Activated naive CD8-positive, alpha-beta T cell (primary cell): ENCODE results near the gene AIF1L.

Experiments
- H3K27ac Mint-ChIP-seq: one replicate; pipeline ENCODE4 v1.8.0; 2021; ENCODE audit warnings: mixed read lengths
- H3K27me3 Mint-ChIP-seq: one replicate; pipeline ENCODE4 v1.8.0; 2021; ENCODE audit warnings: mixed read lengths
- H3K36me3 Mint-ChIP-seq: one replicate; pipeline ENCODE4 v1.8.0; 2021; ENCODE audit warnings: mixed read lengths
- H3K4me1 Mint-ChIP-seq: one replicate; pipeline ENCODE4 v1.8.0; 2021; ENCODE audit warnings: low read depth, mixed read lengths
- H3K4me3 Mint-ChIP-seq: one replicate; pipeline ENCODE4 v1.8.0; 2021; ENCODE audit warnings: mild to moderate bottlenecking, mixed read lengths
- H3K9me3 Mint-ChIP-seq: one replicate; pipeline ENCODE4 v1.8.0; 2021; ENCODE audit warnings: low read depth, mixed read lengths

AIF1L gene

GRCh38 chr9:131117121-131117761, 20.9 kb downstream of the AIF1L start:
- no peaks in the 10 kb centered on the region for H3K9me3 Mint-ChIP-seq
- no peaks in the 10 kb centered on the region for H3K36me3 Mint-ChIP-seq
- no peaks in the 10 kb centered on the region for H3K4me1 Mint-ChIP-seq
- H3K4me3 Mint-ChIP-seq, result no peak overlapping the region
- H3K27me3 Mint-ChIP-seq, result no peaks in the 10 kb centered on the region
- no peak overlapping the region for H3K27ac Mint-ChIP-seq

GRCh38 chr9:131117762-131118145, 21.4 kb downstream of the AIF1L start:
- Mint-ChIP-seq H3K27ac (no peak overlapping the region), H3K36me3 (no peaks in the 10 kb centered on the region), H3K4me1 (no peaks in the 10 kb centered on the region), H3K27me3 (no peaks in the 10 kb centered on the region), H3K4me3 (no peak overlapping the region), H3K9me3 (no peaks in the 10 kb centered on the region)

GRCh38 chr9:131119600-131119999, 23.3 kb downstream of the AIF1L start:
- H3K27ac Mint-ChIP-seq, result no peak overlapping the region
- H3K27me3 Mint-ChIP-seq, result no peaks in the 10 kb centered on the region
- no peaks in the 10 kb centered on the region for H3K4me1 Mint-ChIP-seq
- H3K4me3 Mint-ChIP-seq, result no peak overlapping the region
- H3K36me3 Mint-ChIP-seq, result no peaks in the 10 kb centered on the region
- H3K9me3 Mint-ChIP-seq, result no peaks in the 10 kb centered on the region

- Mint-ChIP-seq H3K9me3 (no peaks in the 10 kb centered on the region), H3K27me3 (no peaks in the 10 kb centered on the region), H3K27ac (no peak overlapping the region), H3K4me1 (peaks cover 7% of the 10 kb centered on the region), H3K4me3 (no peak overlapping the region), H3K36me3 (no peaks in the 10 kb centered on the region)
Measured at GRCh38 chr9:131120620-131121228, 24.4 kb downstream of the AIF1L start.

GRCh38 chr9:131121346-131121745, 25.0 kb downstream of the AIF1L start:
- Mint-ChIP-seq H3K36me3 (no peaks in the 10 kb centered on the region), H3K27me3 (no peaks in the 10 kb centered on the region), H3K27ac (no peak overlapping the region), H3K4me3 (no peak overlapping the region), H3K4me1 (peaks cover 11% of the 10 kb centered on the region), H3K9me3 (no peaks in the 10 kb centered on the region)

GRCh38 chr9:131122158-131122557, 25.8 kb downstream of the AIF1L start:
- H3K4me1 Mint-ChIP-seq, result peaks cover 11% of the 10 kb centered on the region
- no peak overlapping the region for H3K4me3 Mint-ChIP-seq
- H3K9me3 Mint-ChIP-seq, result no peaks in the 10 kb centered on the region
- H3K27me3 Mint-ChIP-seq, result no peaks in the 10 kb centered on the region
- no peaks in the 10 kb centered on the region for H3K36me3 Mint-ChIP-seq
- no peak overlapping the region for H3K27ac Mint-ChIP-seq

- peaks cover 26% of the 10 kb centered on the region for H3K4me1 Mint-ChIP-seq
- H3K27ac Mint-ChIP-seq, result peak overlapping the region; percentile 98
- H3K27me3 Mint-ChIP-seq, result no peaks in the 10 kb centered on the region
- H3K9me3 Mint-ChIP-seq, result no peaks in the 10 kb centered on the region
- peak overlapping the region; percentile 98 for H3K4me3 Mint-ChIP-seq
- peaks cover 10% of the 10 kb centered on the region for H3K36me3 Mint-ChIP-seq
Measured at GRCh38 chr9:131125038-131125287, 28.6 kb downstream of the AIF1L start.

DNA sequence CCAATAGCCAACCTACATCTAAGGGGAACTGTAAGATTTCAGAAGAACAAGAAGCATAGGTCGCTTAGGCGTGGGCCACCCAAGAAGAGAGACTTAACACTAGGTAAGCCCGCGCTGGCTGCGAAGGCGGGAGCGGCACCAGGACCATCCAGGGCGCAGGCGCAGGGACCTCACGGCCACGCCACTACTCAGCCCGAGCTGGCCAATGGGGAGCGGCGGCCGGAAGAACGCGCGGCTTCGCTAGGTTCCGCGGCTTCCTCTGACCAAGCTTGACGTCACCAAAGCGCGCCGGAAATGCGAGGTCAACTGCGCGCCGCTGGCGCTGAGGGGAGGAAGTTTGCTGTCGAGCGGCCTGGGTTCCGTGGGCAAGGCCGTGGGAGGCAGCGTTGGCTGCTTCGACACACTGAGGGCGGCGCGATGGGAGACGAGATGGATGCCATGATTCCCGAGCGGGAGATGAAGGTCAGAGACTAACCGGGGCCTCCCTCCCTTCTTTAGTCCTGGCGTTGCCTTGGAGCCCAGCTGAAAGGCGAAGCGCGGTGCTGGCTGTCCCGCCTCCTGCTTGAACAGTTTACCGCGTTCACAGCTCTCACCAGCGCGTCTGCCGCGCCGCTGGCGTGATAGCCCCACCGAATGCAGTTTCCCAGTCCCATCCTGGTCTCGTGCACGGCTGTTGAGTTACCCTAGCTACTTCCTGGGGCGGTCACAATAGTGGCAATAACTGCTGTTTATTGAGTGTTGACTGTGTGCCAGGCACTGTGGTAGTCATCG, 29.1 kb downstream of the AIF1L start, which contains the start of gene NUP214:
NUP214 (plus strand) TSS at position 299 of the 771 bp plus-strand sequence; CDS start at position 418, 119 bp downstream.
- peaks cover 29% of the 10 kb centered on the region for H3K4me1 Mint-ChIP-seq
- H3K4me3 Mint-ChIP-seq, result peak within 1 kb of the TSS; percentile 98
- H3K27me3 Mint-ChIP-seq, result no peaks in the 10 kb centered on the region
- H3K27ac Mint-ChIP-seq, result peak within 1 kb of the TSS; percentile 98
- peaks cover 11% of the 10 kb centered on the region for H3K36me3 Mint-ChIP-seq
- no peaks in the 10 kb centered on the region for H3K9me3 Mint-ChIP-seq

- peak overlapping the region; percentile 98 for H3K27ac Mint-ChIP-seq
- no peaks in the 10 kb centered on the region for H3K9me3 Mint-ChIP-seq
- peaks cover 12% of the 10 kb centered on the region for H3K36me3 Mint-ChIP-seq
- no peaks in the 10 kb centered on the region for H3K27me3 Mint-ChIP-seq
- peaks cover 34% of the 10 kb centered on the region for H3K4me1 Mint-ChIP-seq
- peak overlapping the region; percentile 98 for H3K4me3 Mint-ChIP-seq
Measured at GRCh38 chr9:131126059-131126426, 29.7 kb downstream of the AIF1L start.

GRCh38 chr9:131129183-131129582, 32.9 kb downstream of the AIF1L start:
- H3K27me3 Mint-ChIP-seq, result no peaks in the 10 kb centered on the region
- H3K4me1 Mint-ChIP-seq, result peaks cover 35% of the 10 kb centered on the region
- H3K9me3 Mint-ChIP-seq, result no peaks in the 10 kb centered on the region
- no peak overlapping the region for H3K4me3 Mint-ChIP-seq
- H3K36me3 Mint-ChIP-seq, result peaks cover 18% of the 10 kb centered on the region
- H3K27ac Mint-ChIP-seq, result no peak overlapping the region

DNA sequence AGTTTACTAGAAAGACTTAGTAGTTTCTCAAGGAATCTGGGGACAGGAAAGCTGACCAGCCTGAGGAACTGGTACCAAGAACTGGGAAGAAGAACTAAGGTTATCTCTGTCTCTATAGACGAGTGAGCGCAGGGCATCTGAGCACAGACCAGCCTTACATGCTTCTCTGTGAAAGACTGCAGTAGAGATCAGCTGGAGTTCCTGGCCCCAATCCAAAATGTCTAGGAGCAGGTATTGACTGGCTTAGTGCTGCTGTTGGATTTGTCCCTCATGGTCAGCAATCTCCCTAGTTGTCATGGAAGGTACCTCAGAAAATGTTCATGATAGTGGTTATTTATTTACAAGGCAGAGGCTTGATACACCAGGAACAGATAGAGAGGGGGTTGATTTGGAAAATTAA, 42.3 kb downstream of the AIF1L start:
- H3K27me3 Mint-ChIP-seq, result no peaks in the 10 kb centered on the region
- H3K27ac Mint-ChIP-seq, result no peak overlapping the region
- H3K36me3 Mint-ChIP-seq, result peaks cover 15% of the 10 kb centered on the region

GRCh38 chr9:131140112-131140511, 43.8 kb downstream of the AIF1L start:
- no peaks in the 10 kb centered on the region for H3K9me3 Mint-ChIP-seq
- H3K36me3 Mint-ChIP-seq, result peaks cover 12% of the 10 kb centered on the region
- H3K27me3 Mint-ChIP-seq, result no peaks in the 10 kb centered on the region
- H3K27ac Mint-ChIP-seq, result no peak overlapping the region
- H3K4me1 Mint-ChIP-seq, result no peaks in the 10 kb centered on the region
- no peak overlapping the region for H3K4me3 Mint-ChIP-seq

More for the DNA sequence above, 42.3 kb downstream of the AIF1L start:
- H3K9me3 Mint-ChIP-seq, result no peaks in the 10 kb centered on the region
- H3K4me3 Mint-ChIP-seq, result no peak overlapping the region
- no peaks in the 10 kb centered on the region for H3K4me1 Mint-ChIP-seq

GRCh38 chr9:131140550-131140949, 44.2 kb downstream of the AIF1L start:
- H3K36me3 Mint-ChIP-seq, result peaks cover 12% of the 10 kb centered on the region
- no peak overlapping the region for H3K4me3 Mint-ChIP-seq
- no peaks in the 10 kb centered on the region for H3K27me3 Mint-ChIP-seq
- H3K4me1 Mint-ChIP-seq, result no peaks in the 10 kb centered on the region
- H3K27ac Mint-ChIP-seq, result no peak overlapping the region
- H3K9me3 Mint-ChIP-seq, result no peaks in the 10 kb centered on the region

DNA sequence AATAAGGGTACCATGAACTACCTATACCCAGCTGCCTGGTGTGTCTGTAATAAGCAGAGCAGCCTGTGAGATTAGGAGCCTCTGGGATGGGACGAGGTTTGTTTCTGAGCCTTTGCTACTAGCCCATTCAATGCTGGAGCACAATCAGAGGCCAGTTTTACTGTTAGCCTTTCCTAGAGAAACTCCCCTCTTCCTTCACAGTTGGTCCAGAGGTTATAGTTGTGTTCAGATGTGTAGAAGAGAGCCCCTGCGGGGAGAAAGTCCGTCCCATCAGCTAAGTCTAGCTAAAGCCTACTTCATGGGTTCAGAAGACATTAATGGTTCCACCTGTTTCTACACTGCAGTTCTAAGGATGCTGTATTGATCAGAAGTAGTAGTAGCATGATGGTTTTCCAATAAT, 45.8 kb downstream of the AIF1L start:
- Mint-ChIP-seq H3K27ac (no peak overlapping the region), H3K4me1 (no peaks in the 10 kb centered on the region), H3K36me3 (peaks cover 13% of the 10 kb centered on the region), H3K27me3 (no peaks in the 10 kb centered on the region), H3K4me3 (no peak overlapping the region), H3K9me3 (no peaks in the 10 kb centered on the region)

GRCh38 chr9:131144201-131144600, 47.9 kb downstream of the AIF1L start:
- Mint-ChIP-seq H3K4me3 (no peak overlapping the region), H3K27ac (no peak overlapping the region), H3K36me3 (peaks cover 13% of the 10 kb centered on the region), H3K27me3 (no peaks in the 10 kb centered on the region), H3K9me3 (no peaks in the 10 kb centered on the region), H3K4me1 (peaks cover 3% of the 10 kb centered on the region)
